HG03108 (cell line): Measurements from ENCODE around the gene TUBGCP6.
A peak's percentile ranks its signal among the peaks of the same experiment; 100 is the strongest.

ENCODE experiments used
- ATAC-seq: cut with Tn5 transposase; IDR thresholded peaks from one replicate; pipeline ENCODE4 v1.9.1; 2021; ENCODE audit warnings: moderate library complexity; ENCODE audit not compliant: unreplicated experiment

The TUBGCP6 gene

DNA sequence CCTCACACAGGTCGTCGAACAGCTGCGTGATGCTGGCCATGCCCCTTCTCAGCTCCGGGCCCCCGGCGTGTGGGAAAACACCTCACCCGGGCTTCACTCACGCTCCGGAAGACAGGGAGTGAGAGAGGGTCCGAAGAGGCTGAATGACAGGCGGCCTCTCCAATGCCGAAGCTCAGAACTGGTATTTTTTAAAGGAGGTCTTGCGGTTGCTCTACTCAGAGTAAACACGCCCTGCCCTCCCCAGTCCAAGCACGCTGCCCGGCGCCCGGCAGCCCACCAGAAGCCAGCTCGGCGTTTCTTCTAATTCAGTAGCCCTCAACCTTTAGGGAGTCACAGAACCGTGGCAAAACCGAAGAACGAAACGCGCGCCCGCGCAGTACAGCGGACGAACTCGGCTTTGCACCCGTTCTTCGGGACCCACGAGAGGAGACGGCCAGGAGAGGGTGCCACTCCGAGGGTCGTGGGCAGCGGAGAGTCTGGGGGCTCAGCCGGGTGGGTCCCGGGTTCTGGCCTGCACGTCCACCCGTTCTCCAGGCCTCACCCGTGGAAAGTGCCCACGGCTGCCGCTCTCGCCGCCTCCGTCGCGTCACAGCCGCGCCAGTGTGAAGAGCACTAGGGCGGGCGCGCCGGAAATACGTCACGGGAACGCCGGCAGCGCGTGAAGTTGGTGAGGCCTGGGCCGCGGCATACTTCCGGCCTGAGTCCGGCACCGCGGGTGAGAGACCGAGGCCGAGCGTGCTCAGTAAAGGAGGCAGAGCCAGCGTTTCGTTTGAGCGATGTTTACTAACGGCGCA, at the start of gene TUBGCP6:
Gene TUBGCP6, minus strand, starts transcription at position 604 of the 794 bp plus-strand sequence. Its CDS starts 564 bp downstream, at position 40.
- ATAC-seq = peak; percentile 51

DNA sequence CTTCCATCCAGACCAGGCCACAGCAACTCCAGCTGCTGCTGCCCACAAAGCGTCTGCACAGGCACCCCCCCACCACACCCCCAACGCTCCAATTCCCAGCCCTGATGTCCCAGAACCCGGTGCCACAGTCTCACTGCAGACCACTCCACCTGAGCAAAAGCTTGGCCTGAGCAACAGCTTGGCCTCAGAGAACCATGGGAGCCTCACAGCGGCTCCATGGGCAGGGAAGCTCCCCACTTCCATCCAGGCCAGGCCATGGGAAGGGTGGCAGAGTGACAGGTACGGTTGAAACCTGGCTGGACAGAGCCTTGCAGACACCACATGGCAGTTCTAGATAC, 49.5 kb upstream of the TUBGCP6 start:
- ATAC-seq = no peak

DNA sequence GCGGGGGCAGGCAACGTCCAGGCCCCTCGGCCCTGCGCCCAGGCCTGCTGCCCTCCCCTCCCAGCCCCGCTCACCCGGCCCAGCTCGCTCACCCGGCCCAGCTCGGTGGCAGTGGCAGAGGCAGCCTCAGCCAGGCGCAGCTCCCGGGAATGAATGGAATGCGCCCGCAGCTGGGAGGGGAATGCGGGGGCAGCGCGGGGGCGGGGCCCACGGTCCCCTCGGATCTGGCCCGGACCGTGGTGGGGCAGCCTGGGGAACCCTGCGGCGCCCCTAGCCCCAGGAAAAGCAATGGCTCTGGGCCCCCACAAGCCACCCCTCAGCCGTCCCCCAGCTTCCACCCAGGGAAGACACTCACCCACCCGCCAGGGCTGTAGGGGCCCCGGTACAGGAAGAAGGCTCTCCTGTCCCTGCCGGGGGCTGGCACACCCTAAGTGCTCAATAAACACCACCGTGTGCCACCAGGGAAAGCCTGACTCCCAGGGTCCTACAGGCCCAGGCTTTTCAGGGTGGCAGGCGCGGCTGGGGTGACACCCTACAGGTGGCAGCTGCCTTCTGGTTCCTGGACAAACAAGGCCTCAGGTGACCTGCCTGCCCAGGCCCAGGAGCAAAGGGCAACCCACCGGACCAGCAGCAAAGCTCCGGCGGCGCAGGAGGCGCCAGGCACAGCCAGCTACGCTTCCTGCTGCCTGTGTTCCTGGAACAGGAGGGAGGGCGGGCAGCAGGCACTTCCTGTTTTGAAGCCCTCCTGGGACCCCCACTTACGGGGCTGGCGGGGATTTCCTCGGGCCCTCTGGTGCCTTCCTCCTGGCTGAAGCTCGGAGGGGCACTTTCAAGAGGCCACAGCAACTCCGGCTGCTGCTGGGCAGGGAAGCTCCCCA, 48.9 kb upstream of the TUBGCP6 start:
- ATAC-seq = no peak

DNA sequence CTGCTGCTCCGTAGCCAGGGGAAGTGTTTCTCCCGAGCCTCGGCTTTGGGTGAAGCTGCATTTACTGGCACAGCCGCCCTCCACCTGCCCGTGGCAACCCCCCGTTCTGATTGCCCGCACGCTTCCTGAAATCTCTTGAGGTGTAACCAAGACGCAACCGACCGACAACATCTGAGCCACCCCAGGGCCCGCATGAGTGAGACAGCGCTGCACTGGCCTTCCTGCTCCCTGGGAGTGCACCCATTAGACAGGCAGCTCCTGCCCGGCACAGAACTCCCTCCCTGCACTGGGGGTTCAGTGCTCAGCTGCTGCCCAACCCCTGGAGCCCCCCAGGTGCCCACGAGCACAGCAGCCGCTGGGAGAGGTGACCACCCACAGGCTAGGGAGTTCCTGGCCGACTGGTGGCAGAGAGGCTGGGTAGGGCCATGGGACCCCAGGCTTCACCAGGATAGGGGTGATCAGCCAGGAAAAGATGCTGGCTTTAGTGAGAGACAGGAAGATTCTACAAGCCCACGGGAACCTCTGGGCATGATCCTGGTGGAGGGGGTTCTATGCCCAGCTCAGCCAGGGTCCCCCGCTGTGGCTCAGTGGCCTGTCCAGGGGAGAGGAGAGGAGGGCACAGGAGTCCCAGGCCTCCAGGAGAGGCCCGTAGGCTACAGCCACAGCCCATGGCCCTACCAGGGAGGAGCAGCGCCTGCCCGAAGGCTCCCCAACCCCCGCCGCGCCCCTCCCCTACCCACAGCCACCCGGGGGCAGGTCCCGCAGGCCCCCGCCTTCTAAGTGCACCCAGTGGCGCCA, 48.0 kb upstream of the TUBGCP6 start:
- ATAC-seq = no peak

- no peak for ATAC-seq
These were observed 45.3 kb upstream of the TUBGCP6 start for GRCh38 chr22:50289942-50290630.

- no peak for ATAC-seq
These were observed 44.5 kb upstream of the TUBGCP6 start for GRCh38 chr22:50289151-50289941.

DNA sequence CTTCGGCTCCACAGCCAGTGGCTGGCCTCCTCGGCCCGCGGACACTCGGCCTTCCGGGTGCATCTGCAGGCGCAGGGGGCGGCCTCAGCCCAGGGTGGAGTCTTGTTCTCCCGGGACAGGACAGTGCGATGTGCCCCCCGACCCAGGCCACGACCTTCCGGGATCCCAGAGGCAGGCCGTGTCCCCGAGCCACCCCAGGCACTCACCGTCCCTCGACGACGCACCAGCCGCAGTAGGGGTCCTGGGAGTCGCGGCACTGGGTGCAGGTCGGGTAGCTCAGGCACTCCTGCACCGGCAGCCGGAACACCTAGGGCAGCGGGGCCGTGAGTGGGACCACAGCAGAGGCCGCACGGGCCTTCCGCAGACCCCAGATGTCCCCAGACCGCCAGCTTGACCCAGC, 42.9 kb upstream of the TUBGCP6 start:
- ATAC-seq = no peak

GRCh38 chr22:50286701-50287318, 42.0 kb upstream of the TUBGCP6 start:
- ATAC-seq = no peak

DNA sequence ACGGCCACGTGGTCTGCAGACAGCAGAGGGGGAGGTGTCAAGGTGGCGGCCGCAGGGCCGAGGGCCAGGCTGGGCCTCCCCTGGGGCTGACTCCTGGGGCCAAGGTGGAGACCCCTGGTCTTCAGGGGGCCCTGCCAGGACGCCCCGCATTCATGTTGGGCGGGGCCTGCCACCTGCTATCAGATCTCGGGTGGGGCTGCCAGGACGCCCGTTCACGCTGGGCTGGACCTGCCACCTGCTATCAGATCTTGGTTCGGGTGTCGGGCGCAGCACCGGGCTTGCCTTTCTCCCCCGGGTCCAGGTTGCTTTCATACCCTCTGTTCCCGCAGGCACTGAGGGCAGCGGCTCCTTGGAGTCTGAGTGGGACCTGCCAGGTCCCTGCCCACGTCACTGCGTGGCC, 41.5 kb upstream of the TUBGCP6 start:
- ATAC-seq = no peak

- ATAC-seq = no peak
These were observed 40.9 kb upstream of the TUBGCP6 start for GRCh38 chr22:50285568-50286229.

DNA sequence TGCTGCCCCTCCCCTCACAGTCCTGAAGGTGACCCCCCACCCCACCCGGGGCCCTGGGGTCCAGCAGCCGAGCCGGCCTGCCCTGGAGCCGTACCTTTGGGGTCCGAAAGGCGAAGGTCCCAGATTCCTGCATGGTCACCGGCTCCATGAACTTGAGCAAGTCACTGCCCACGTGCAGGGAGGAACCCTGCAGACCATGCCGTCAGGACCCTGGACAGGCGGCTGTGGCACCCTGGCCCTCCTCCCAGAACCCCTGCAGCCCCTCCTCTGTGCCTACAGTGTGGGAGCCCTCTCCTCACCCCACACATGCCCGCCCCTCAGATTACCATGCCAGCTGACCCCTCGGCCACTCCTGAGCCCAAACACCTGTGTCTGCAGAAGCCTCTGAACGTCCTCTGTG, 39.7 kb upstream of the TUBGCP6 start:
- no peak for ATAC-seq

- no peak for ATAC-seq
These were observed 39.0 kb upstream of the TUBGCP6 start for GRCh38 chr22:50283821-50284220.

- no peak for ATAC-seq
These were observed 37.7 kb upstream of the TUBGCP6 start for GRCh38 chr22:50282361-50283155.

- no peak for ATAC-seq
These were observed 37.1 kb upstream of the TUBGCP6 start for GRCh38 chr22:50281957-50282356.

- no peak for ATAC-seq
These were observed 36.5 kb upstream of the TUBGCP6 start for GRCh38 chr22:50281384-50281760.

DNA sequence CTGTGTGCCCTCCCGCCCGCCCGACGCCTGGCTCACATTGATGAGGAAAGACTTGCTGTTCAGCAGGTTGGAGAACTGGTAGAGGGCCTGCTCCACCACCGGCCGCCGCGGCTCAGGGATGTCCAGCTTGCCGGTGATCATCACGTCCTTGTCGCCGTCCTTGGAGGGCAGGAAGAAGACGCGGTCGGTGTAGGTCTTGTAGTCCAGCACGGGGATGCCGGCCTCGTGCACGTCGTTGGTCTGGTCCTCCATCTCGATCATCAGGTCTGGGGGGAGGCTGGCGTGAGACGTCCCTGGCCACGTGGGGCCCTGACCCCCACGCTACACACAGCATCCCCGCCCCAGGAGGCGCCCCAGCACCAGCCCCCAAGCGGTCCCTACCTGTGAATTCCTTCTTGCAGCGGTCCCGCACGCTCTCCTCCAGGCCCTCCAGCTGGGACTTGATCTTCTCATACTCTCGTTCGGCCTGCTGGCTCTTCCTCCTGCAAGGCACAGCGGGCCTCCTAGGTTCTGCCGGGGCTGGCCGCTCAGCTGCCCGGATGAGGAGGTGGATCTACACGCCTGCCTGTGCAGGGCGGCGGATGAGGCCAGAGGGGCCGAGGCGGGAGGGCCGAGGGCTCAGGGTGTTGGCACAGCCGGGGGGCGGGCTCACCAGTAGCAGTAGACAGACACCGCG, 36.0 kb upstream of the TUBGCP6 start:
- ATAC-seq = no peak

DNA sequence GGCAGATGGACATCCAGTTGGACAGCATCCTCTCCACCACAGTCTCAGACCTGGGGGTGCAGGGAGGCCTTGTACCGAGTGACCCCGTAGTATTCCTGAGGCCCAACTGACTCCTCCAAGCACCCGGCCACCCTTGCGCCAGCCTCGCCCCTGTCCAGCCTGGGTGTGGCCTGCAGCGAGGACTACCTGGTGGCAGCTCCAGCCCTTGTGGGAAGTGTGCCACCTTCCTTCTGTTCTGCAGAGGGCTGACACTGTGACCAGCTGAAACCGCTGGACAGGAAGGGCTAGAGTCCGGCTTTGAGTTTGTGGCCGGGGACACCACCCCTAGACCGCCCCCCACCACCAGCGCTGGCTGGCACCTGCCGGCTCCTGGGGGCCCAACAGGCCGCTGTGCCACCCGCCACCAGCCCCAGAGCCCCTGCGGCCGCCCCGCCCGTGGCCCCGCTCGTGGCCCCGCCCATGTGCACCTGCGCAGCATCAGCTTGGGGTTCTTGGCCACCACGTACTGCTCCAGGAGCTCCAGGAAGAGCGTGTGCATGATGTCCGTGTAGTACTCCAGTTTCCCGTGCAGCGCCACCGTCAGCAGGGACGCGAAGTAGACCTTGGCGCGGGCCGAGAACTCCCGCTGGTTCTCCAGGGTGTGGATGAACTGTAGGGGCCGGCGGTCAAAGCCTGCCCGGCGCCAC, 35.3 kb upstream of the TUBGCP6 start:
- no peak for ATAC-seq
